ENCODE data around the gene THOC6. TPM values are rescaled to one million over a fixed set of nuclear protein-coding genes. Genes with fewer than 3 reads are reported as not detected.

The THOC6 gene
- total and polyA plus RNA-seq, 2 donors (not counting 1 experiment from before 2014, with no cell fraction given), result 28.5 to 52.2 TPM

DNA sequence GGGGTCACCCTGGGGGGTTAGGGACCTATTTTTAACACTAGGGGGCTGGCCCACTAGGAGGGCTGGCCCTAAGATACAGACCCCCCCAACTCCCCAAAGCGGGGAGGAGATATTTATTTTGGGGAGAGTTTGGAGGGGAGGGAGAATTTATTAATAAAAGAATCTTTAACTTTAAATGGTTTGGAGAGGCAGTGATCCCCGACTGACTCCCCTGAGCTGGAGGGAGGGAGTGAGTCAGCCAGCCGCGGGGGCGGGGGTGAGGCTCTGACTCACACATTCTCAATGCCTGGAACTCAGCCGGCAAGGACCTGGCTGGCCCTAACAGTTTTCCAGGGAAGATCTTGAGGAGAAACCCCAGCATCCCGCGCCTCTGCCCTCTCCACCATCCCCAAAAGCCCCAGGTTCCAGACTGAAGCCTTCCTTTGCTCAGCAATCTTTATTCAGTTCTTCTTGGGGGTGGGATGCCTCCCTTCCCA, 1.6 kb upstream of the THOC6 start:
- intact Hi-C loops (cut with micrococcal nuclease), result loop anchor here (5.0 to 10.0 kb wide), 6 partner anchors 55 to 1717 kb away; partner anchors contain the start of genes PAQR4, SRRM2, UBE2I and ZNF174
- peaks cover 37 to 54% of the 10 kb centered on the region in 2 donors for H3K4me1 ChIP-seq (ENCODE audit: control insufficient read depth in 2 of 2, insufficient read depth in 2 of 2, low read length in 2 of 2)
- peaks cover 0 to 15% (median 6%) of the 10 kb centered on the region in 4 experiments for H3K27me3 ChIP-seq (replicated peaks in 1 of 4; ENCODE audit: control extremely low read depth in 1 of 4, control insufficient read depth in 3 of 4, insufficient read depth in 4 of 4, low read length in 3 of 4)
- no peak overlapping the region for H3K9ac ChIP-seq (ENCODE audit: low read length)
- Mint-ChIP-seq H3K27me3 (peaks cover under 1% of the 10 kb centered on the region), H3K27ac (peak overlapping the region; percentile 99), H3K4me3 (peak overlapping the region; percentile 97), H3K9me3 (ENCODE audit: insufficient read depth) (no peaks in the 10 kb centered on the region), H3K4me1 (peaks cover 45% of the 10 kb centered on the region)
- 0% methylated on average over 1 of the region's 8 CpGs for WGBS (ENCODE audit: insufficient coverage)
- H3K36me3 ChIP-seq (replicated peaks in 1 of 2; ENCODE audit: control extremely low read depth in 1 of 2, control insufficient read depth in 1 of 2, extremely low read depth in 1 of 2, insufficient read depth in 2 of 2, low read length in 1 of 2), result peaks cover 0 to 18% of the 10 kb centered on the region in 2 experiments
- H3K27ac ChIP-seq (ENCODE audit: low read length in 2 of 2), result no peak overlapping the region
- TF ChIP-seq, protein P1, sequence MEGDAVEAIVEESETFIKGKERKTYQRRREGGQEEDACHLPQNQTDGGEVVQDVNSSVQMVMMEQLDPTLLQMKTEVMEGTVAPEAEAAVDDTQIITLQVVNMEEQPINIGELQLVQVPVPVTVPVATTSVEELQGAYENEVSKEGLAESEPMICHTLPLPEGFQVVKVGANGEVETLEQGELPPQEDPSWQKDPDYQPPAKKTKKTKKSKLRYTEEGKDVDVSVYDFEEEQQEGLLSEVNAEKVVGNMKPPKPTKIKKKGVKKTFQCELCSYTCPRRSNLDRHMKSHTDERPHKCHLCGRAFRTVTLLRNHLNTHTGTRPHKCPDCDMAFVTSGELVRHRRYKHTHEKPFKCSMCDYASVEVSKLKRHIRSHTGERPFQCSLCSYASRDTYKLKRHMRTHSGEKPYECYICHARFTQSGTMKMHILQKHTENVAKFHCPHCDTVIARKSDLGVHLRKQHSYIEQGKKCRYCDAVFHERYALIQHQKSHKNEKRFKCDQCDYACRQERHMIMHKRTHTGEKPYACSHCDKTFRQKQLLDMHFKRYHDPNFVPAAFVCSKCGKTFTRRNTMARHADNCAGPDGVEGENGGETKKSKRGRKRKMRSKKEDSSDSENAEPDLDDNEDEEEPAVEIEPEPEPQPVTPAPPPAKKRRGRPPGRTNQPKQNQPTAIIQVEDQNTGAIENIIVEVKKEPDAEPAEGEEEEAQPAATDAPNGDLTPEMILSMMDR (IDR thresholded peaks at IDR 0.05), result no peak
- ChIA-PET CTCF (interaction anchor here (0.8 to 6.9 kb wide), 5 partner anchors 11 to 36 kb away, joined by 3 to 61 read pairs (median 8); no protein-coding TSS in a partner anchor), POLR2A (interaction anchor here (2.1 kb wide), 1 partner anchor 18 kb away, joined by 9 read pairs; no protein-coding TSS in a partner anchor)
- H4K20me1 ChIP-seq (ENCODE audit: control insufficient read depth, insufficient read depth, low read length, poor library complexity, severe bottlenecking), result peaks cover 20% of the 10 kb centered on the region
- no peak overlapping the region for H2AFZ ChIP-seq (ENCODE audit: insufficient read depth, low read depth, low read length, poor library complexity, severe bottlenecking)
- ATAC-seq (ENCODE audit: low read depth), result no peak
- no peak for DNase-seq
- H3K4me3 ChIP-seq (ENCODE audit: control extremely low read depth in 1 of 5, extremely low read depth in 1 of 5, insufficient read depth in 1 of 5, low read depth in 2 of 5, low read length in 4 of 5), result no peak overlapping the region
- H3K9me3 ChIP-seq (ENCODE audit: control extremely low read depth in 1 of 3, control insufficient read depth in 2 of 3, insufficient read depth in 1 of 3, low read length in 2 of 3), result peaks cover 0 to under 1% (median 0%) of the 10 kb centered on the region in 3 donors
- peaks cover 15% of the 10 kb centered on the region for H3K79me2 ChIP-seq (ENCODE audit: control insufficient read depth, insufficient read depth, low read length)
- peak overlapping the region; percentile 90 for H3K4me2 ChIP-seq (replicated peaks; ENCODE audit: low read depth, low read length, poor library complexity, severe bottlenecking)

DNA sequence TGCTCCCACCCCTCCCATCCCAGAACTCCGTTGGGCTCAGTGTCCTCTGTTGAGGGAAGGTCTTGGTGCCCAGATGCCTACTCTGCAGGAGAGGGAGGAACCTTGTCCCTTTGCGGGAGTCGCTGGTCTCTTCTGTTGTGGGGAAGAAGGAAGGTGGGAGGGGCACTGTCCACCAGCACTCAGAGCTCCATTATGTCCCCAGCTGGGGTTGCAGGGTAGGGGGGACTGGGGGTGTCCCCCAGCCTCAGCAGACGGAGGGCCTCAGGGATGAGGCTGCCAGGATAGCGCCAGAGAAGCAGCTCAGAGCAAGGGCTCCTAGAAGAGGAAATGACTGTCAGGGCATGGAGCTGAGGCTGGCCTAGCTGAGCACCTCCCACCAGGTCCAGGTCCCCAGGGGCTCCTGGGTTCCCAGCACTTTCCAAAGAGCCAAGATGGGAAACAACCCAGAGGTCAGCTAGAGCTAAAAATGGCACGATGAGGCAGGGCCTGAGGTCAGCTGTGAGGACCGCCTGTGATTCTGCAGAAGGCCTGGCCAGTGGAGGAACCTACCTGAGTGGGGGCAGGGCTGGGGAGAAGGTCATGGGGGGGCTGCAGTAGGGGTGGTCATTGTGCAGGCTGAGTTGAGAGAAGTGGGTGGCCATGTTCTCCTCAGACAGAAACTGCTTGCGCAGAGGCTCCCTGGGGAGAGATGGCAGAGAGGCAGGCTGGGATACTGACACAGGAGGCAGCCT, 986 bp upstream of the THOC6 start:
- TF ChIP-seq, protein P1 (IDR thresholded peaks at IDR 0.05), result no peak
- TF ChIP-seq EZH2 (IDR thresholded peaks at IDR 0.05; ENCODE audit: borderline replicate concordance, insufficient read depth, low read depth, low read length, poor library complexity, severe bottlenecking), result no peak
- intact Hi-C loops (cut with micrococcal nuclease), result loop anchor here (5.0 to 10.0 kb wide), 6 partner anchors 56 to 1718 kb away; partner anchors contain the start of genes PAQR4, SRRM2, UBE2I and ZNF174
- Histone ChIP-seq H3K36me3 (replicated peaks in 1 of 2; ENCODE audit: control extremely low read depth in 1 of 2, control insufficient read depth in 1 of 2, extremely low read depth in 1 of 2, insufficient read depth in 2 of 2, low read length in 1 of 2) (peaks cover 0 to 18% of the 10 kb centered on the region in 2 experiments), H3K79me2 (ENCODE audit: control insufficient read depth, insufficient read depth, low read length) (peaks cover 15% of the 10 kb centered on the region), H3K4me2 (replicated peaks; ENCODE audit: low read depth, low read length, poor library complexity, severe bottlenecking) (peak overlapping the region; percentile 90), H3K4me1 (ENCODE audit: control insufficient read depth in 2 of 2, insufficient read depth in 2 of 2, low read length in 2 of 2) (peaks cover 39 to 57% of the 10 kb centered on the region in 2 donors), H3K9ac (ENCODE audit: low read length) (no peak overlapping the region), H2AFZ (ENCODE audit: insufficient read depth, low read depth, low read length, poor library complexity, severe bottlenecking) (peak overlapping the region; percentile 90), H3K9me3 (ENCODE audit: control extremely low read depth in 1 of 3, control insufficient read depth in 2 of 3, insufficient read depth in 1 of 3, low read length in 2 of 3) (no peaks in the 10 kb centered on the region), H3K27me3 (replicated peaks in 1 of 4; ENCODE audit: control extremely low read depth in 1 of 4, control insufficient read depth in 3 of 4, insufficient read depth in 4 of 4, low read length in 3 of 4) (peaks cover 0 to 9% (median 3%) of the 10 kb centered on the region in 4 experiments), H4K20me1 (ENCODE audit: control insufficient read depth, insufficient read depth, low read length, poor library complexity, severe bottlenecking) (peaks cover 26% of the 10 kb centered on the region), H3K27ac (ENCODE audit: low read length in 2 of 2) (no peak overlapping the region), H3K4me3 (ENCODE audit: control extremely low read depth in 1 of 5, extremely low read depth in 1 of 5, insufficient read depth in 1 of 5, low read depth in 2 of 5, low read length in 4 of 5) (no peak overlapping the region)
- 70% methylated on average over 7 of the region's 8 CpGs for WGBS (ENCODE audit: insufficient coverage)
- H3K4me3 Mint-ChIP-seq, result peak overlapping the region; percentile 97
- peak overlapping the region; percentile 99 for H3K27ac Mint-ChIP-seq
- H3K27me3 Mint-ChIP-seq, result no peaks in the 10 kb centered on the region
- CTCF ChIA-PET, result interaction anchor here (0.8 to 6.9 kb wide), 5 partner anchors 10 to 35 kb away, joined by 3 to 61 read pairs (median 8); no protein-coding TSS in a partner anchor
- DNase-seq, result no peak
- peaks cover 44% of the 10 kb centered on the region for H3K4me1 Mint-ChIP-seq
- POLR2A ChIA-PET, result interaction anchor here (0.6 to 2.1 kb wide), 2 partner anchors 10 to 19 kb away, joined by 3 to 9 read pairs; no protein-coding TSS in a partner anchor
- ATAC-seq (ENCODE audit: low read depth), result no peak
- no peaks in the 10 kb centered on the region for H3K9me3 Mint-ChIP-seq (ENCODE audit: insufficient read depth)

Measured in B cell (primary cell).